NB4 (cell line): Measurements from ENCODE around the gene RAD51B.

Source experiments
- DNase-seq: peaks from one replicate; pipeline ENCODE4 v3.0.0; 2010; ENCODE audit warnings: low read depth
- H3K4me3 ChIP-seq: one replicate; pipeline ENCODE4 v1.5.1; 2011; ENCODE audit warnings: mild to moderate bottlenecking, low read depth, low read length, moderate library complexity
- MYC ChIP-seq: IDR thresholded peaks from 2 replicates; pipeline ENCODE4 v1.6.1; 2011; ENCODE audit warnings: low read depth, low read length
- POLR2A ChIP-seq: IDR thresholded peaks from 2 replicates; pipeline ENCODE4 v1.6.1; 2011; ENCODE audit warnings: mild to moderate bottlenecking; ENCODE audit not compliant: insufficient read length; ENCODE audit errors: extremely low read depth
- TF ChIP-seq, protein P1 (sequence below): IDR thresholded peaks from 2 replicates; pipeline ENCODE4 v1.6.1; 2011; ENCODE audit warnings: low read depth, low read length
- TF ChIP-seq, protein P2 (sequence below): IDR thresholded peaks from one replicate; pipeline ENCODE4 v1.5.1; 2012; ENCODE audit warnings: low read depth, low read length

The RAD51B gene

DNA sequence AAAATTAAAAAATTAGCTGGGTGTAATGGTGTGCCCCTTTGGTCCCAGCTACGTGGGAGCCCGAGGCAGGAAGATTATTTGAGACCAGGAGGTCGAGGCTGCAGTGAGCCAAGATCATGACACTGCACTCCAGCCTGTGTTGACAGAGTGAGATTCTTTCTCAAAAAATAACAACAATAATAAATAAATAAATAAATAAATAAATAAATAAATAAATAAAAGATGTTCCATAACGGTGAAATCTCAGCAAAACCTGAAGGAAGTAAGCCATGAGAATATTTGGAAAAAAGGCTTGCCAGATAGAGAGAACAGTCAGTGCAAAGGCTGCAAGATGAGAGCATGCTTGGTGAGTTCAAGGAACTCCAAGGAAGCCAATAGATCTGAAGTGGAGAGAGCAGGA lies 176.7 kb downstream of the RAD51B start:
- DNase-seq: no peak
- no peak for TF ChIP-seq MYC
- TF ChIP-seq, protein P1, sequence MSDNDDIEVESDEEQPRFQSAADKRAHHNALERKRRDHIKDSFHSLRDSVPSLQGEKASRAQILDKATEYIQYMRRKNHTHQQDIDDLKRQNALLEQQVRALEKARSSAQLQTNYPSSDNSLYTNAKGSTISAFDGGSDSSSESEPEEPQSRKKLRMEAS: no peak
- no peak for TF ChIP-seq POLR2A
- TF ChIP-seq, protein P2, sequence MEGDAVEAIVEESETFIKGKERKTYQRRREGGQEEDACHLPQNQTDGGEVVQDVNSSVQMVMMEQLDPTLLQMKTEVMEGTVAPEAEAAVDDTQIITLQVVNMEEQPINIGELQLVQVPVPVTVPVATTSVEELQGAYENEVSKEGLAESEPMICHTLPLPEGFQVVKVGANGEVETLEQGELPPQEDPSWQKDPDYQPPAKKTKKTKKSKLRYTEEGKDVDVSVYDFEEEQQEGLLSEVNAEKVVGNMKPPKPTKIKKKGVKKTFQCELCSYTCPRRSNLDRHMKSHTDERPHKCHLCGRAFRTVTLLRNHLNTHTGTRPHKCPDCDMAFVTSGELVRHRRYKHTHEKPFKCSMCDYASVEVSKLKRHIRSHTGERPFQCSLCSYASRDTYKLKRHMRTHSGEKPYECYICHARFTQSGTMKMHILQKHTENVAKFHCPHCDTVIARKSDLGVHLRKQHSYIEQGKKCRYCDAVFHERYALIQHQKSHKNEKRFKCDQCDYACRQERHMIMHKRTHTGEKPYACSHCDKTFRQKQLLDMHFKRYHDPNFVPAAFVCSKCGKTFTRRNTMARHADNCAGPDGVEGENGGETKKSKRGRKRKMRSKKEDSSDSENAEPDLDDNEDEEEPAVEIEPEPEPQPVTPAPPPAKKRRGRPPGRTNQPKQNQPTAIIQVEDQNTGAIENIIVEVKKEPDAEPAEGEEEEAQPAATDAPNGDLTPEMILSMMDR: no peak
- no peak overlapping the region for H3K4me3 ChIP-seq

DNA sequence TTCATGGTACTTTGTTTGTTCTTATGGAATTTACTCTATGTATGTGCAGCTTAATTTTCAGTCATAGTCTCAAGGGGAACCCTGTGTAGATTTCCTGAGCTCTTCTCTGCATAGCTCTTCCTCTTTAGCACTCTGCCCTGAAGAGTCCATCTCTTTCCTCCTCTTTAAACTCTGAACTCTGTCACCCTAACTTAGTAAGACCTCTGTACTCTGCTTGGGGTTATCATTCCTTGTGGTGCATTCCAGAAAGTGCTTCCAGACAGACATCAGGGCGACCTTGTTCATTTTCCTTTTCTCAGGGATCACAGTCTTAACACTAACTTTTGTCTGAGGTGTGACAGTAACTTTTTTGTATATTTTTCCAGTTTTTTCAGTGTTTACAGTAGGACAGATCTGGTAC lies 179.3 kb downstream of the RAD51B start:
- H3K4me3 ChIP-seq: no peak overlapping the region
- TF ChIP-seq POLR2A (no peak), MYC (no peak)
- TF ChIP-seq, protein P2: no peak
- TF ChIP-seq, protein P1: no peak
- DNase-seq: no peak

GRCh38 chr14:67999290-67999689 lies 179.7 kb downstream of the RAD51B start:
- H3K4me3 ChIP-seq: no peak overlapping the region
- DNase-seq: no peak
- TF ChIP-seq MYC: no peak
- no peak for TF ChIP-seq POLR2A

DNA sequence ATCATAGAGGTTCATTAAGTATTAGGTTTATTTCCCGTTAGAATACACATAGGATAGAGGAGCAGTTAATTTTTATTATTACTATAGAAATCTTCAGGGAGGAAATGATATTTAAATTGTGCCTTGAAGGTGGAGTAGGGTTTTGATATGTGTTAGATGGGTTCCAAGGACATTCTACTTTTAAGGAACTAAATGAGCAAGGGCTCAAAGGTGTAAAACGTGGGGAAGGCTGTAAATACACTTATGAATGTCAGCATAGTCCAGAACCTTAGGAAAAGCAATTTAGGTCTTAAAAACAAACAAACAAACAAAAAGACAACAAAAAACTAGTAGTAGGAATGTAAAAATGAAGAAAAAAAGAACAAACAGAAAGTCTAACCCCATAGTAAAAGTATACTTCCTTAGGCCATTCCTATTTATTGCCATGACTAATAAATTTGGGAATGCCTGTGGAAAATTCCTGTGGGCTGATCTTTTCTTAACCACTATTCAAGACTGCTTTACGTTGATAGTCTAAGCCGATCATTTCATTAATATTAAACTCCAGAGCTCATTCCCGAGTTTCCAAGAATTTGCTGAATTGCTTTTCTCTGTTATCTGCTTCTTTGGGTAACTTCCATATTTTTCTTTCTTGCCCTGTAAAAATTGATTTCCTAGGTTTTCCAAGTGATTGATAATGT lies 180.3 kb downstream of the RAD51B start:
- no peak overlapping the region for H3K4me3 ChIP-seq
- DNase-seq: no peak
- TF ChIP-seq POLR2A: no peak
- TF ChIP-seq, protein P1: no peak
- TF ChIP-seq, protein P2: no peak
- TF ChIP-seq MYC: no peak

DNA sequence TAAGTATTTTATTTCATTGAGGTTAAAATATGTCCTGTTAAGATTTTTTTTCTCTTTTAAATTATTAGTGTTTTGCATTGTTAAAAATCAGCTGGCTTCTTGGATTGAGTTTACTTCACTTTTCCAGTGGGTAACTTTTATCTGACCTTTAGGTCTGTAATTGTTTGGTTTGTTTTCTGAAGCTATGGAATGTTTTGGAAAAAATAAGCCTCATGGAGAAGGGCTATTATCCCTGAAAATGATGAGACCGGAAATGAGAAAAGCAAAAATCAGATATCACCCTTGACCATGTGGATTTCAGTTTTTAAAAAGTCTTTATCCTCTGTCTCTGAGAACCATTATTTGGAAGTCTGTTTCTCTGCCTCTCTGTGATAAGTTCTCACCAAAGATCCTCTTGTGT lies 180.9 kb downstream of the RAD51B start:
- no peak for TF ChIP-seq POLR2A
- no peak for TF ChIP-seq MYC
- TF ChIP-seq, protein P2: no peak
- TF ChIP-seq, protein P1: no peak
- H3K4me3 ChIP-seq: no peak overlapping the region
- no peak for DNase-seq

DNA sequence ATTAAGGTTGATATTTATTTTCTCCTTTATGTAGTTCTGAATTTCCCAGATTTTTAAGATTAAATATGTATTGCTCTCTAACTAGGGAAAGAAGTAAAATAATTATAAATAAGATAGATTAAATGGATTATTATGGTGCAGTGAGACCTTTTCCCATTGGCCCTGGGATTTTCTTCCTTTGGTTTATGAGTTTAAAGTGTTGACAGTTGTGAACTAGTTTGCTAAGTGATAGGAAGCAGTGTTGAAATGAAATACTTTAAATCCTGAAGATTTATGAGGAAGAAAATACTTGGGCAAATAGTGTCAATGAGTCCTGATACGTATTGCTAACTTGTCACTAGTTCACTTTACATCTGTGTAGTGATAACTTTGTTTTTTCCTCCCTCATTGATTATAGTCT lies 188.9 kb downstream of the RAD51B start:
- H3K4me3 ChIP-seq: no peak overlapping the region
- TF ChIP-seq, protein P1: no peak
- TF ChIP-seq POLR2A (no peak), MYC (no peak)
- TF ChIP-seq, protein P2: no peak
- DNase-seq: no peak
